ENCODE data around the gene DOK1.

DNA sequence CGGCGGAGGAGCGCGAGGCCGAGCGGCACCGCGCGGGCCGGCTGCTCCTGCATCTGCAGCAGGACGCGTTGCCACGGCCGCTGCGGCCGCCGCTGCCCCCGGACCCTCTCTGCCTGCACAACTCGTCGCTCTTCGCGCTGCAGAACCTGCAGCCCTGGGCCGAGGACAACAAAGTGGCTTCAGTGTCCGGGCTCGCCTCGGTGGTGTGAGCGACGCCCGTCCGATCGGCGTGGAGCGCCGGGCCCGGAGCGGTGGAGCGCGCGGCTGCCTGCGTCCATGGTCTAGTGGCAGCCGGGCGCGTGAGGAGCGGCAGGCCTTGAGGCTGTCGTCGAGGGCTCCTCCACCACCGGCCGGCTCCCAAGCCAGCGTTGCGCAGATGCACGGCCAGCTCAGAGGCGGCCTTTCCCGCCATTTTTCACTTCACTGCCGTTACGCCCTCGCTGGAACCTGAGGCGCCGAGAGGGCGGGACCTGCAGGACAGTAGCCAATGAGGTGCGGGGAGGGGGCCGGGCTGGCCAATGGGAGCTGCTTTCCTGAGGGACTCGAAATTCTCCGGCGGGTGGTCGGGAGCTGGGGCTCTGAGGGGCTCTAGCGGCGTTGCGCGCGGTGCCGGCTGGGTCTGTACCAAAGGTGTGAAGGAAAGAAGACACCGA is 38.4 kb upstream of the DOK1 start:
- TF ChIP-seq, protein P1, sequence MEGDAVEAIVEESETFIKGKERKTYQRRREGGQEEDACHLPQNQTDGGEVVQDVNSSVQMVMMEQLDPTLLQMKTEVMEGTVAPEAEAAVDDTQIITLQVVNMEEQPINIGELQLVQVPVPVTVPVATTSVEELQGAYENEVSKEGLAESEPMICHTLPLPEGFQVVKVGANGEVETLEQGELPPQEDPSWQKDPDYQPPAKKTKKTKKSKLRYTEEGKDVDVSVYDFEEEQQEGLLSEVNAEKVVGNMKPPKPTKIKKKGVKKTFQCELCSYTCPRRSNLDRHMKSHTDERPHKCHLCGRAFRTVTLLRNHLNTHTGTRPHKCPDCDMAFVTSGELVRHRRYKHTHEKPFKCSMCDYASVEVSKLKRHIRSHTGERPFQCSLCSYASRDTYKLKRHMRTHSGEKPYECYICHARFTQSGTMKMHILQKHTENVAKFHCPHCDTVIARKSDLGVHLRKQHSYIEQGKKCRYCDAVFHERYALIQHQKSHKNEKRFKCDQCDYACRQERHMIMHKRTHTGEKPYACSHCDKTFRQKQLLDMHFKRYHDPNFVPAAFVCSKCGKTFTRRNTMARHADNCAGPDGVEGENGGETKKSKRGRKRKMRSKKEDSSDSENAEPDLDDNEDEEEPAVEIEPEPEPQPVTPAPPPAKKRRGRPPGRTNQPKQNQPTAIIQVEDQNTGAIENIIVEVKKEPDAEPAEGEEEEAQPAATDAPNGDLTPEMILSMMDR (IDR thresholded peaks at IDR 0.05) = no peak
- no peak for TF ChIP-seq EZH2 (IDR thresholded peaks at IDR 0.05; ENCODE audit: borderline replicate concordance, insufficient read depth, low read depth, low read length, poor library complexity, severe bottlenecking)
